Esophagus muscularis mucosa (tissue), 4 donors: ENCODE measurements around the gene INSR.

Experiments
- CTCF ChIP-seq, 3 experiments: fragments of 200-600 bp in 2 of 3; fragments of 450-650 bp in 1 of 3; sonication (generic) in 2 of 3; IDR thresholded peaks; one replicate each; pipeline ENCODE4 v1.5.1; 2017 to 2019; ENCODE audit warnings: antibody characterized with exemption in 3 of 3, mild to moderate bottlenecking in 2 of 3, moderate library complexity in 1 of 3
- EP300 ChIP-seq: sonication (generic); formaldehyde crosslinking; IDR thresholded peaks from one replicate; pipeline ENCODE4 v1.6.1; 2017; ENCODE audit warnings: antibody characterized with exemption
- POLR2A ChIP-seq: fragments of 450-650 bp; IDR thresholded peaks from one replicate; pipeline ENCODE4 v1.6.1; 2017; ENCODE audit warnings: antibody characterized with exemption, moderate library complexity, mild to moderate bottlenecking, low read depth
- POLR2AphosphoS5 ChIP-seq, 2 donors: sonication (generic); formaldehyde crosslinking; IDR thresholded peaks; one replicate each; pipeline ENCODE4 v1.6.1; 2017; ENCODE audit warnings: antibody characterized with exemption in 2 of 2

- TF ChIP-seq EP300 (no peak), POLR2AphosphoS5 (IDR thresholded peaks at IDR 0.05) (no peak), CTCF (IDR thresholded peaks at IDR 0.05) (no peak), POLR2A (no peak)
These were observed 162.2 kb downstream of the INSR start for GRCh38 chr19:7132054-7132453.
